ENCODE results near the gene RUBCN. TPM values are rescaled to one million over a fixed set of nuclear protein-coding genes. Genes with fewer than 3 reads are reported as not detected.

The RUBCN gene
- total and polyA plus RNA-seq, 2 of the 13 experiments (the other 11 are each of a cell fraction or from before 2014, with no cell fraction given): 5.2 to 8.1 TPM

- TF ChIP-seq CBX5 (CRISPR knock-in tag; IDR thresholded peaks at IDR 0.05; ENCODE audit: borderline replicate concordance): no peak
- TF ChIP-seq ZNF318 (CRISPR knock-in tag; IDR thresholded peaks at IDR 0.05): no peak
- TF ChIP-seq ZNF780A (CRISPR knock-in tag; IDR thresholded peaks at IDR 0.05): 0 out of 2 replicates have a peak, but pooled peaks have one; percentile 68
- no peak for TF ChIP-seq THYN1 (CRISPR knock-in tag; IDR thresholded peaks at IDR 0.05; ENCODE audit: borderline replicate concordance, low read depth)
- no peak for TF ChIP-seq ZNF335 (CRISPR knock-in tag; IDR thresholded peaks at IDR 0.05)
- peak; percentile 45 for TF ChIP-seq ZBTB25 (CRISPR knock-in tag; IDR thresholded peaks at IDR 0.05)
- no peak for TF ChIP-seq WIZ (CRISPR knock-in tag; IDR thresholded peaks at IDR 0.05)
- TF ChIP-seq ZNF343 (CRISPR knock-in tag; IDR thresholded peaks at IDR 0.05): no peak
- no peak for TF ChIP-seq SAFB2 (CRISPR knock-in tag; IDR thresholded peaks at IDR 0.05; ENCODE audit: borderline replicate concordance, low read depth)
- no peak for TF ChIP-seq SETDB1 (CRISPR knock-in tag; IDR thresholded peaks at IDR 0.05; ENCODE audit: borderline replicate concordance)
- TF ChIP-seq, protein P1, sequence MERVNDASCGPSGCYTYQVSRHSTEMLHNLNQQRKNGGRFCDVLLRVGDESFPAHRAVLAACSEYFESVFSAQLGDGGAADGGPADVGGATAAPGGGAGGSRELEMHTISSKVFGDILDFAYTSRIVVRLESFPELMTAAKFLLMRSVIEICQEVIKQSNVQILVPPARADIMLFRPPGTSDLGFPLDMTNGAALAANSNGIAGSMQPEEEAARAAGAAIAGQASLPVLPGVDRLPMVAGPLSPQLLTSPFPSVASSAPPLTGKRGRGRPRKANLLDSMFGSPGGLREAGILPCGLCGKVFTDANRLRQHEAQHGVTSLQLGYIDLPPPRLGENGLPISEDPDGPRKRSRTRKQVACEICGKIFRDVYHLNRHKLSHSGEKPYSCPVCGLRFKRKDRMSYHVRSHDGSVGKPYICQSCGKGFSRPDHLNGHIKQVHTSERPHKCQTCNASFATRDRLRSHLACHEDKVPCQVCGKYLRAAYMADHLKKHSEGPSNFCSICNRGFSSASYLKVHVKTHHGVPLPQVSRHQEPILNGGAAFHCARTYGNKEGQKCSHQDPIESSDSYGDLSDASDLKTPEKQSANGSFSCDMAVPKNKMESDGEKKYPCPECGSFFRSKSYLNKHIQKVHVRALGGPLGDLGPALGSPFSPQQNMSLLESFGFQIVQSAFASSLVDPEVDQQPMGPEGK (CRISPR knock-in tag; IDR thresholded peaks at IDR 0.05): 0 out of 2 replicates have a peak, but pooled peaks have one; percentile 2
- peak; percentile 22; the same call in 1 of the 2 replicates for TF ChIP-seq TAF1 (CRISPR knock-in tag; IDR thresholded peaks at IDR 0.05)
- TF ChIP-seq ZNF891 (CRISPR knock-in tag; IDR thresholded peaks at IDR 0.05): peak; percentile 83; the same call in 1 of the 2 replicates
- no peak for TF ChIP-seq ZFP36 (IDR thresholded peaks at IDR 0.05; ENCODE audit: borderline replicate concordance, low read depth, low read length, partially characterized antibody)
- 0 out of 2 replicates have a peak, but pooled peaks have one; percentile 2 for TF ChIP-seq NR0B2 (CRISPR knock-in tag; IDR thresholded peaks at IDR 0.05)
- TF ChIP-seq ZNF720 (CRISPR knock-in tag; IDR thresholded peaks at IDR 0.05): no peak
- TF ChIP-seq SKI (IDR thresholded peaks at IDR 0.05; ENCODE audit: partially characterized antibody): peak; percentile 65
Measured at GRCh38 chr3:197749601-197750395, 13.1 kb upstream of the RUBCN start, which contains the start of gene FYTTD1 (continued).
